Activated T-cell treated with anti-CD3 and anti-CD28 coated beads for 1 hour (primary cell): ENCODE results near the gene TTLL8.
"Not testable (repeated sequence)": the region's sequence is repeated elsewhere in the genome, so short reads cannot be mapped to it uniquely, and the experiment has no call there.

ENCODE experiments used
- DNase-seq: peaks from one replicate; pipeline ENCODE4 v3.0.0-alpha.2; 2020; ENCODE audit warnings: low read depth

Gene TTLL8

DNA sequence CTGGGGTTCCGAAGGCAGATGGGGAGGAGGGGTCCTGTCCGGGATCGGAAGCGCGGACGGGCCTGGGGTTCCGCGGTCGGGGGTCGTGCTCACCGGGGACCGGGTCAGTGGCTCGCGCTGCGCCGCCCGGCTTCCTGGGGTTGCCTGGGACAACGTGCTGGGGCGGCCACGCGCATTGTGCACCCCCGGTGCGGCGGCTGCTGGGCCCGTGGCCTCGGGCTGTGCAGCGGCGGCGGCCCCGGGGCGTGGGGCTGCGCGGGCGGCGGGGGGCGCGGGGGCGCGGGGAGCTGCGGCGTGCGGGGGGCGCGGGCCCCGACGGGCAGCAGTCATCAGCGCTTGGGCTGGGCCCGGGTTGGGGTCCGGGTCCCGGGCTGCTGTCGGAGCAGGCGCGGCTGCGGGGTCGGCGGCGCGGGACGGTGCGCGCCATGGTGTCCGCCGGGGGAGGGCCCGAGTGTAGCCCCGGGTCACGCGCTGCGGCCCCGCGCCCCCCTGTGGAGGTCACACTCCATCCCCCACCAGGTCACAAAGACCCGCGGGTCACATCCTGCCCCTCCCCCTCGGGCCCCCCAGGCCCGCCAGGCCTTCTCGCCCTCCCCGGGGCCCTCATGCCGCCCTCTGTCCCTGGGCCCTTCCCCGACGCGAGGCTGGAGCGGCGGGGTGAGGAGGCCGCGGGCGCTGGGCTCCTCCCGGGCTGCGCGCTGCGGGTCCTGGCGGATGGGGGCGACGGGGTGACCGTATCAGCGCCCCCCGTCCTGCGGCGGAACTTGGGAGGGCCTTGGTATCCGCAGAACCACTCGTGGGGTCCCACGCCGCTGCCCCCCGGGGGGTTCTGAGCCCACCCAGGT is at the start of gene TTLL8:
TSS of gene TTLL8 (minus strand) at position 238 of the 845 bp plus-strand sequence.
- no peak for DNase-seq

GRCh38 chr22:50107529-50107928 is 49.4 kb upstream of the TTLL8 start:
- DNase-seq: no peak

DNA sequence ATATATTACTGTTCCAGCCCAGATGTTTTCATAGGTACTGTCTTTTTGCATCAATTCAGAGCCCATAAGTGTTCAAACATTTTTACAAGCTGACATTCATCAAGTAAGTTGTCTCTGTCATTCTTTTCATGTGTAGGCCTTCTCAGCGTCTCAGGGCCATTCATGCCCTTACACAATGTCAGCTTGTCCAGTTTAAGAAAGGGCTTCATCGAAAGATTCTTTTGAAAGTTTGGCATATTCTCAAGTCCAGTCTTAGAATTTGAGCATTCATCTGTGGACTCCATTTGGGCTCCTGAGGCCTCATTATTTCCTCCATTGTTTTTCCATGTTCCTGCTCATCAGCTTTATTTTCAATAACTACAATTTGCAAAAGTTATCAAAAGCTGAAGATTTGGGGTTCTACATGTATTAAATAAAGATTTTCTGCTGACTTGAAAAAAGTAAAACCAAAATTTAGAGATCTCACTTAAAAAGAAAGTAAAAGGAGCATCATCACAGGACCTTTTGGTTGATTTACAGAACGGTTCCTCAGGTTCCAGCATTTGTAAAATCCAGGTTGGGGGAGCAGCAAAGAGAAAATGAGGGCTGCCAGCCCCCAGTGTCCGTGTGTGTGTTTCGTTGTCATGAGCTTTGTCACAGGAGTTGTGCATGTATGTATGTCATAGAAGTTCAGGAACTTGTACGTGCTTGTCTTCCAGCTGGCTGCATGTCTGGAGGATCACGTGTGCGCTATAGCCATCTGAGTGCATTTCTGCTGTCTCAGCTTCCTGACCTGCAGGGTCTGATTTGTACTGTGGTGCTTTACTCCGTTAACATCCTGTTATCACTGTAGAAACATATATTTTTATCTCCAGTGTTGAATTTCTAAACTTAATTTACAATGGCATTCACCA is 47.4 kb upstream of the TTLL8 start:
- DNase-seq: no peak

DNA sequence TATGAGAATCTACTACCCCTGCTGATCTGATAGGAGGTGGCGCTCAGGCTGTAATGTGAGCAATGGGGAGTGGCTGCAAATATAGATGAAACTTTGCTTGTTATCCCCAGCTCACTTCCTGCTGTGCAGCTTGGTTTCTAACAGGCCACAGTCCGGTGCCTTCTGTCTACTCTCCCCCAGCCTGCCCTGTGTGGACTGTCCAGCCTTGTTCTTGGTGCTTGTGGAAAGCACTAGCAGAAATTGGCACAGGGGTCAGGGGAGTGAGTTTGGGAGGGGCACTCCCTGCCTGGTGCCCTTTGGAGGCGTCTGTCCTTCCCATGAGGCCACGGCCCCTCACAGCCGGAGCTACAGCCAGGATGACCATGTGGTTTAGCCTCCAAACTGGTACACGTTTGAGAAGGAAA is 46.0 kb upstream of the TTLL8 start:
- DNase-seq: no peak

- no peak for DNase-seq
These were observed 44.8 kb upstream of the TTLL8 start for GRCh38 chr22:50102946-50103345.

DNA sequence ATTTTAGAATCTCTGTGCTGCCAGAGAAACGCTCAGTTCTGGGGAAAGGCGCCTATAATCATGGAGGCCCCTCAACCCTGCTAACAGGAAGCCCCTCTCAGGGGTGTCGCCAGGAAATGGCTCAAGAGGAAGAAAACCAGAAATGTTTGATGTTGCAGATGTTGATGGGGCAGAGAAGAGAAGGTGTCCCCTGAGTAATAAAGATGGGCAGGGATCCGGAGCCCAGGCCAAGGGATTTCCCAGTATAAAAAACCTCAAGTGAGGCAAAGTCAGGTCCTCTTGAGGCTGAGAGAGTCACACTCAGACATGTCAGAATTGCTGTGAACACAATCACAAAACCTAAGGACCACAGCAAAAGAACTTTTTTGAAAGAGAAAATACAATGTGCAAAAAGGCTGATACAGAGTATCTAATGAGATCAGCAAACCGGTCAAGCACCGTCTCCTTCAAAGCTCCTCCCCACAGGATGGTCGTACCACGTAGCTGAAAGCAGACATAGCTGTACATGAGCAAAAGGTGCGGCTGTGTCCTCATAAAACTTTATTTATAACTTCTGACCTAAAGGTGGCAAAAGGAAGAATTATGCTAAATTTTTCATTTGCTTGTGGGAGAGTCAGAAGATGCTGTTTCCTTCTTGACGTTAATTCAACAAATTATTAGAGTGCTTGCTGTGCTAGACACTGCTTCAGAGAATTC is 43.9 kb upstream of the TTLL8 start:
- no peak for DNase-seq

DNA sequence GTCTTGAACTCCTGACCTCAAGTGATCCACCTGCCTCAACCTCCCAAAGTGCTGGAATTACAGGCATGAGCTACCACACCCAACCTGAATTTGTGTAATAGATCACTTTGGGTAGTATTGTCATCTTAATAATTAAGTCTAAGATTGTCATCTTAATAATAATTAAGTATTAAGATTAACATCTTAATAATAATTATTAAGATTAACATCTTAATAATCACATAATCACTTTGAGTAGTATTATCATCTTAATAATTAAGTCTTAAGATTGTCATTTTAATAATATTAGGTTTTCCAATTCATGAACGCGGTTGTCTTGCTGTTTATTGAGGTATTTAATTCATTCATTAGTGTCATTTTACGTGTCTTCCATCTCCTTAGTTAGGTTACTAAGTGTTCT is 40.0 kb upstream of the TTLL8 start:
- no peak for DNase-seq

- no peak for DNase-seq
These were observed 34.2 kb upstream of the TTLL8 start for GRCh38 chr22:50092342-50092741.

DNA sequence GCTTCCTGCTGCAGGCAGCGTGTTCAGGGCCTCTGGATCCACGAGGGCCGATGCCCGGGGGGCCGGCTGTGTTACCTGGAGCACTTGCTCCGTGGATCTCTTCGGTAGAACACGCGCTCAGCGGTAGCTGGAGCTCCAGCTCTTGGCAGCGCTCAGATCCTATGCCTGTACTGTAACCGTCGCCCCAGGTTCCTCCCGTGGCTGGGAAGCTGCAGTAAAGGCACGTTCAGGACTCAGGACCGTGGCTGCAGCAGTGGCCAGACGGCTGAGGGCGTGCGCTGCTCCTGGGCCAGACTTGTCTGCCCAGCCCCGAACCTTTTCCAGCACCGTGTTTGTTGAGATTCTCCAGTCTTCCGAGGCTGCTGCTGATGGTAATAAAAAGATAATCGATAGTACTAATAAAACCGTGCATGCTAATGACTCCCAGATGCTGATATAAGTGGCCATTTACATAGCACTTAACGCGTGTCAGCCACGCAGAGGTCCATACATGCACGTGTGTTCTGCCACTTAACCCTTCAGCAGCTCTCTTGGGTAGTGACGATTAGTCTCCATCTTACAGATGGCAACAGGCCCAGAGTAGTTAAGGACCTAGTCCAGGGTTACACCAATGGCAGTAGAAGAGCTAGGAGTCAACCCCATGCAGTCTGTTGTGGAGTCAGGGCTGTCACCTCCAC is 33.1 kb upstream of the TTLL8 start:
- DNase-seq: no peak

DNA sequence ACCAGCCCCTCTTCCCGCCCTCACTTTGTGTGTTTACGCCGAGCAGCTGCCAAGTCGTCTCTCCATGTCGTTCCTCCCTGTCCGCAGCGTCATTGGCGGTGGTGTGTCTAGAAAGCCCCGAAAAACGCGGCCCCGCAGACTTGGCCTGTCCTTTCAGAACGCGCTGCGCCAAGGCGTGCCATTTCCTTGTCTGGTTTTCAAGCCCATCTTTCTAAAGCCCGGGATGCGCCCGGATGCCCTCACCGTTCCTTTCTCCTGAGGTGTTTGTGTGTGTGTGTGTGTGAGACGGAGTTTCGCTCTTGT is 32.3 kb upstream of the TTLL8 start:
- DNase-seq: no peak

DNA sequence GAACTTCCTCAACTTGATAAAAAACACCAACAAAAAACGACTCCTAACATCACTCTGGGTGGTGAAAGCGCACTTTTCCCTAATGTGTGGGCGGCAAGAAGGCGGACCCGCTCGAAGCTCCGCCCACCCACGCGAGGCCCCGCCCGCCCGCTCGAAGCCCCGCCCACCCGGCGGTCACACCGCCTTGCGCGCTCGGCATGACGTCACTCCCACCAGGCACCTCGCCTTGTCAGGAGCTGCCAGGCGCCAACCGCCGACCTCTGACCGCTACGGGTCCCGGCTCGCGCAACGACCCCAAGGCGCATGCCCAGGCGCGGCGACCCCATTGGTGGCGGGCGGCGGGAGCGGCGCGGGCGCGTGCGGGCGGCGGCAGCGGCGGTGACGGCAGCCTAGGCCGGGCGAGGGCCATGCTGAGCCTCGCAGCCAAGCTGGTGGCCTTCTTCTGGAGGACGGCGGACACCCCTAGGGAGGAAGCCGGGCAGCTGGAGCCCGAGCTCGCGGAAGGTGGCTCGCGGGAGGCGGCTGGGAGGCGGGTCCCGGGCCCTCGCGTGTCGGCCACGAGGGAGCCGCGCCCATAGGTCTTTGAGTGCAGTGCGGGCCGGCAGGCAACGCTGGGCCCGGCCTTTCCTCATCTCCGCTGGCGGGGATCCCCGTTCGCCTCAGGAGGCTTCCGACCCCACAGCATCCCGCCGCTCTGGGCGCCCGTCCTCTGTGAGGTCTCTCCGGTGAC is 31.7 kb upstream of the TTLL8 start, which contains the start of gene MOV10L1:
TSS of gene MOV10L1 (plus strand) at position 325 of the 730 bp plus-strand sequence. CDS start at position 408, 83 bp downstream.
- no peak for DNase-seq

- no peak for DNase-seq
These were observed 31.1 kb upstream of the TTLL8 start for GRCh38 chr22:50089231-50089630.

- no peak for DNase-seq
These were observed 30.0 kb upstream of the TTLL8 start for GRCh38 chr22:50088096-50088495.

DNA sequence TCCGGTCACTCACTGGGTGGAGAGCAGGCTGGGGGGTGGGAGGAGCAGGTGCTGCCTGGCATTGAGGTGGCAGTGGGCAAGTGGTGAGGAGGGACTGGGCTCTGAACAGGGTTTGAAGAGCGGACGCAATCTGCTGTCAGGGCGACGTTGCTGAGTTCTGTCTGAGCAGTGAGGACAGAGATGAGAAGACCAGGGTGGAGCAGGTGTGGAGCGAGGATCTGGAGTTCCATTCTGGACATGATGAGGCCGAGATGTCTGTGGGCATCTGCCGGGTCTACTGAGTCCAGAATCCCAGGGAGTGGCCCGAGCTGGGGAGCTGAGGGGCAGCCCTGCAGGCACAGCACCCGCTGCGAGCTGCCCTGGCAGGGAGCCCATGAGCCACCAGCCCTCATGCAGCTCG is 29.5 kb upstream of the TTLL8 start:
- no peak for DNase-seq

GRCh38 chr22:50086975-50087374 is 28.9 kb upstream of the TTLL8 start:
- DNase-seq: not testable (repeated sequence)

DNA sequence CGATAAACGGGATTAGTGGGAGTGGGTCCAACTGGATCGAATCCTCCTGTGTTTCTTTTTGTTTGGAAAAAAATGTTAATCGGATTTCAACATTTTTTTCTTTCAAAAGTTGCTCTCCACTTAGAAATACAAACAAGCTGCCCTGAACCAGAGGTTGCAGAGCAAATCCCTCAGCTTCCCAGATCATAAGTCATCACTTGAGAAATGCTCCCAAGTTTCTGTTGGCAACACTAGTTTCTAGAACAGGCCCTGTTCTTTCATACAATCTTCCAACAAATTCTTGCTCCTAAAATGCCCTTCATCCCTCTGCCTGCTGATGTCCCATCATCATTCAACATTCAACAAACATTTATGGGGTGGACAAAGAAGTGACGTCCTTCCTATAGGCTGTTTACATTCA is 28.4 kb upstream of the TTLL8 start:
- no peak for DNase-seq

DNA sequence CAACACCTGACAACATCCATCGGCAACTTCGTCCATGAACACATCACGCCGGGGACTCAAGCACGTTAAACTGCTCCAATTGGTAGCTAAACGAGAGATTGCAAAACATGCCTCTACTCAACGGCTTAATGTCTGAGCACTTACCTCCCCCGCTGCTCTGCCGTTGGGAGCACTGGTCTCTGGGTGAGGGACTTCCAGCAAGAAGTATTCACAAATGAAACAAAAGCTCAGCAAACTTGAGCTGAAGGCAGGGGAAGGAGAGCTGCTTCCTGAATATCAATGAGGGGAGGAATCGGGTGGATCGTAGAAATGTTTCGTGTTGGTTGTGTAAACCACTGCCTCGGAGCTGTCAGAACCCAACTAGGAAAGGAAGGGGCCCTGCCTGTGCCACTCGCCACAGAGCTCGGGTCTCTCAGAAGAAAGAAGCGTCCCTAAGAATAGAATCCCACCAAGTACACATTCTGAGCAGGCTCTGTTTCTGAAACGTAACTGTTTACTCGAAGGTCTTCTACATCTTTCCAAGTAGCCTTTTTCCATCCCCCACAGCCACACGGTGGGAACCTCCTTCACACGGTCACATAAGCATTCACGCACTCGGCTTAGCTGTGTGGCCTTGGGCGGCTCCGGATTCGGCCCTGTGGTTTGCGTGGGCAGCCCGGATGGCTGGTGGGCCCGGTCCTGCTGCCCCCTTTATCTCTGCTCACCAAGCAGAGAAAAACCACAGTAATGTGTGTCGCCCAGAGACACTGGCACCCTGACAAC is 27.3 kb upstream of the TTLL8 start, which contains the start of gene MLC1:
TSS of gene MLC1 (minus strand) at position 216 of the 762 bp plus-strand sequence. CDS start 524 bp downstream, outside the sequence.
- DNase-seq: no peak

DNA sequence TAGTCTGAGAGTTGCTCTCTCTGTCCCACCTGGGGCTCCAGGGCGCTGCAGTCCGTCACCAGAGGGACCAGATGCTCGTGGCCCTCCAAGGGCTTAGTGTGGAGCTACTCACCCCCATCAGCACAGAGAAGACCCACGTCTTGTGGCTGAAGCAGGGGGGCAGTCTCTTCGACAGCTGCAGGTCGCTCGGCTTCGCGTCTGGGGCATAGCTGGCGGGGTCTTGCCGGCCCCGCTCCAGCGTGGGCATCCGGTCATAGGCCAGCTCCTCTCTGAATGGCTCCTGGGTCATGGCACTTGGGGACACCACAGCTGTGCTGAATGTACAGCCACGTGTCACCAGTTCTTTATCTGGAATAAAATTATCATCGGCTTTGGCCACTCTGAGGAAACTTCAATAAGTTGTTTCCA is 26.5 kb upstream of the TTLL8 start:
- DNase-seq: no peak

DNA sequence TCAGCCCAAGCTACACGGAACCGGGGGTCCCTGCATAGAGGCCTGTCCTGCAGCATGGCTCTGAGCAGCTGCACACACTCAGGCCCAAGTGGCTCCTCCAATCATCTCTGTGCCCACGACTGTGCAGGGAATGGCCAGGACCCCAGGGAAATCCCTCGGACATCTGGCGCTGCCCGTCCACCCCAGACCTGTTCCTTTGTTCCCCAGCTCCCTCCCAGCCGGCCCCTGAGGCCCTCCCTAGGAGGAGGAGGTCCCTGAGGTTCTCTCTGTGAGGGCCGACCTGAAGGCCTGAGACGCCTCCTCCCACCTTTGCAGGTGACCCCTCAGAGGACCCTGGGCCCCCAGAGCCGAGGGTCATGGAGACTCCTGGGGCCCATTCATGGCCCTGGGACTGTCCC is 26.0 kb upstream of the TTLL8 start:
- no peak for DNase-seq

DNA sequence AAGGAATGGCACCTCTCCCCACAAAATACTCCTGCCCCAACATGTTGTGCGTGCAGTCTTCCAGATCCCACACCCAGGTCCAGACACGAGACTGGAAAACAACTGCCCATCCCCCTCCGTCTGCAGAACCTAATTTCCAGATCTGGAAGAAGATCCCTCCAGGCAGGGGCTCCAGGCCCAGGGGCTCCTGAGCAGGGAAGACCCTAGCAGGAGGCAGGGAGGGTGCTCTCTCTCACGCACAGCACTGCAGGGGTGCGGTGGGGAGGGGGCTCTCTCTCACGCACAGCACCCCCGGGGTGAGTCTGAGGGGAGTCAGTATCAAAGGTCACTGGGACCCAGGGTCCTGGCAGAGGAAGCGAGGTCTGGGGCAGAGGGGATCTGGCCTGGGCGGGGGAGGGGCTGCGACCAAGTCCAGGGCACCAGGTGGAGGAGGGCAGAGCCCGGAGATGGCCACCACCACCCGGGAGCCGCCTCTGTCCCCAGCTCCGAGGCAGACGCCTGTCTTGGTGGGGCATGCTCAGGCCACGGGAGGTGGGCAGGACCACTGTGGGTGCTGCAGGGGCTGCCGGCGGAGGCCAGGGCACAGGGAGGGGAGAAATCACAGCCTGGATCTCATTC is 25.5 kb upstream of the TTLL8 start:
- DNase-seq: no peak
